ENCODE data around the gene LTBP1. TPM values are rescaled to one million over a fixed set of nuclear protein-coding genes. Genes with fewer than 3 reads are reported as not detected.

LTBP1 gene
- total and polyA plus RNA-seq, 2 of the 13 experiments (the other 11 are each of a cell fraction or from before 2014, with no cell fraction given), result 0.12 to 0.22 TPM

GRCh38 chr2:32910883-32911598 lies 35.7 kb upstream of the LTBP1 start:
- no peak for TF ChIP-seq ZNF724P (CRISPR knock-in tag; IDR thresholded peaks at IDR 0.05; ENCODE audit: borderline replicate concordance)
- no peak for TF ChIP-seq CBX5 (CRISPR knock-in tag; IDR thresholded peaks at IDR 0.05; ENCODE audit: borderline replicate concordance)
- no peak for TF ChIP-seq ZNF367 (CRISPR knock-in tag; IDR thresholded peaks at IDR 0.05; ENCODE audit: borderline replicate concordance)
- TF ChIP-seq ZNF264 (CRISPR knock-in tag; IDR thresholded peaks at IDR 0.05), result no peak
- TF ChIP-seq KDM3A (CRISPR knock-in tag; IDR thresholded peaks at IDR 0.05; ENCODE audit: low read depth), result no peak
- no peak for TF ChIP-seq ZBTB49 (CRISPR knock-in tag; IDR thresholded peaks at IDR 0.05; ENCODE audit: borderline replicate concordance)
- TF ChIP-seq HMGA1 (CRISPR knock-in tag; conservative IDR thresholded peaks at IDR 0.05), result no peak
- no peak for TF ChIP-seq ZNF879 (CRISPR knock-in tag; IDR thresholded peaks at IDR 0.05)
- TF ChIP-seq ZNF562 (CRISPR knock-in tag; IDR thresholded peaks at IDR 0.05; ENCODE audit: borderline replicate concordance), result no peak
- TF ChIP-seq TEAD2 (CRISPR knock-in tag; IDR thresholded peaks at IDR 0.05), result no peak
- TF ChIP-seq KMT2A (CRISPR knock-in tag; IDR thresholded peaks at IDR 0.05), result no peak
- TF ChIP-seq PRDM15 (CRISPR knock-in tag; IDR thresholded peaks at IDR 0.05), result no peak
- TF ChIP-seq KLF11 (CRISPR knock-in tag; IDR thresholded peaks at IDR 0.05), result no peak
- TF ChIP-seq CEBPZ (IDR thresholded peaks at IDR 0.05; ENCODE audit: low read length), result no peak
- no peak for TF ChIP-seq XRCC5 (optimal IDR thresholded peaks at IDR 0.05; ENCODE audit: low read length)
- TF ChIP-seq ZBTB20 (CRISPR knock-in tag; IDR thresholded peaks at IDR 0.05; ENCODE audit: borderline replicate concordance, low read depth), result no peak
- H3K36me3 ChIP-seq (replicated peaks in 1 of 2; ENCODE audit: control insufficient read depth in 1 of 2, insufficient read depth in 2 of 2, low read length in 2 of 2), result no peaks in the 10 kb centered on the region
- POLR2A ChIA-PET, result no interaction called here
- H3K79me2 ChIP-seq (ENCODE audit: insufficient read depth, low read length), result no peaks in the 10 kb centered on the region
- H3K27ac ChIP-seq (ENCODE audit: extremely low read length, insufficient read depth, low read length), result no peak overlapping the region
- no peak overlapping the region for H3K9ac ChIP-seq (ENCODE audit: insufficient read depth, low read depth, low read length)
- FAIRE-seq (no peak), ATAC-seq (no peak), DNase-seq (ENCODE audit: low spot score) (no peak)
- in situ Hi-C loops (cut with HindIII; ENCODE audit: extremely low pct_ligation_motif_present, low pct_unique_long_range_greater_than_20kb), result no loop called here
- peaks cover 3% of the 10 kb centered on the region; the same call in 1 of the 2 replicates for H3K9me3 ChIP-seq (ENCODE audit: low read length)
- intact Hi-C loops (cut with micrococcal nuclease; ENCODE audit: unreplicated experiment), result no loop called here
- no TSS peak for BruUV-seq (replicated peaks)
- H4K20me1 ChIP-seq (ENCODE audit: insufficient read depth, low read length), result no peaks in the 10 kb centered on the region
- H3K27me3 ChIP-seq (ENCODE audit: control insufficient read depth in 1 of 2, insufficient read depth in 2 of 2, low read length in 2 of 2), result peaks cover 0 to 3% of the 10 kb centered on the region in 2 experiments; a peak in 2 of 5 replicates
- 45% methylated on average over 8 of the region's 8 CpGs for WGBS (ENCODE audit: low lambda C conversion rate)
- no peaks in the 10 kb centered on the region for H3K4me1 ChIP-seq (ENCODE audit: insufficient read depth, low read length)
- no peak overlapping the region for H3K4me2 ChIP-seq (ENCODE audit: low read depth, low read length)
- no peak overlapping the region for H2AFZ ChIP-seq (ENCODE audit: low read length)
- CTCF ChIA-PET (ENCODE audit: low intra/inter-chr PET ratio, low total read pairs), result no interaction called here
- no peak overlapping the region for H3K4me3 ChIP-seq (replicated peaks in 1 of 3; ENCODE audit: insufficient read depth in 1 of 3, low read depth in 2 of 3, low read length in 3 of 3)

All from HepG2 (cell line).